Stomach (tissue), 9 donors: ENCODE data around the gene RAX2. TPM values are rescaled to one million over a fixed set of nuclear protein-coding genes. Genes with fewer than 3 reads are reported as not detected.

ENCODE experiments used
- DNase-seq, 2 donors: peaks; one replicate each; pipeline versions ENCODE4 v3.0.0 to v3.0.0-alpha.2; 2013 to 2019
- H3K27ac ChIP-seq, 5 donors: fragments of 200-600 bp in 4 of 5; sonication (generic) in 4 of 5; one replicate each; pipeline ENCODE4 v1.5.1; 2013 to 2019; ENCODE audit warnings: mild to moderate bottlenecking in 1 of 5, moderate library complexity in 1 of 5
- H3K27me3 ChIP-seq, 3 donors: fragments of 200-600 bp; sonication (generic); one replicate each; pipeline ENCODE4 v1.5.1; 2017 to 2019; ENCODE audit warnings: mixed run types in 1 of 3
- H3K36me3 ChIP-seq, 4 donors: fragments of 200-600 bp; sonication (generic); 1 replicate in 3 of 4; 2 replicates in 1 of 4; pipeline ENCODE4 v1.5.1; 2016 to 2019
- H3K4me1 ChIP-seq, 4 donors: fragments of 200-600 bp; sonication (generic); one replicate each; pipeline ENCODE4 v1.5.1; 2016 to 2019
- H3K4me3 ChIP-seq, 4 donors: fragments of 200-600 bp; sonication (generic) in 3 of 4; one replicate each; pipeline ENCODE4 v1.5.1; 2016 to 2019; ENCODE audit warnings: mild to moderate bottlenecking in 1 of 4
- H3K9me3 ChIP-seq, 4 donors: fragments of 200-600 bp; sonication (generic); one replicate each; pipeline ENCODE4 v1.5.1; 2016 to 2019
- CTCF ChIP-seq, 7 experiments: fragments of 450-650 bp in 4 of 7; fragments of 200-600 bp in 3 of 7; sonication (generic) in 3 of 7; IDR thresholded peaks; one replicate each; pipeline ENCODE4 v1.5.1; 2016 to 2019; ENCODE audit warnings: antibody characterized with exemption in 7 of 7, control low read depth in 2 of 7, mild to moderate bottlenecking in 1 of 7
- EP300 ChIP-seq: sonication (generic); formaldehyde crosslinking; IDR thresholded peaks from one replicate; pipeline ENCODE4 v1.6.1; 2017; ENCODE audit warnings: antibody characterized with exemption
- POLR2A ChIP-seq, 4 donors: fragments of 450-650 bp; IDR thresholded peaks; one replicate each; pipeline ENCODE4 v1.6.1; 2016; ENCODE audit warnings: antibody characterized with exemption in 4 of 4, control low read depth in 2 of 4, mild to moderate bottlenecking in 1 of 4, moderate library complexity in 1 of 4
- POLR2AphosphoS5 ChIP-seq, 3 donors: sonication (generic); formaldehyde crosslinking; IDR thresholded peaks; one replicate each; pipeline ENCODE4 v1.6.1; 2016; ENCODE audit warnings: antibody characterized with exemption in 3 of 3
- WGBS, 5 donors: extraction: QIAGEN DNeasy Blood & Tissue Kit in 3 of 5; methylation state at CpG; one replicate each; pipeline versions ENCODE4 v1.1.5 to v1.1.7; 2013 to 2018; 5-methylcytosine and 5-hydroxymethylcytosine counted together
- intact Hi-C: fragments of 100-400 bp; cut with DNase I; formaldehyde crosslinking; loops from one replicate; pipeline ENCODE4 v1.15.1; 2023; ENCODE audit warnings: low total_unique reads
- polyA plus RNA-seq, 3 donors: library from polyadenylated mRNA; stranded (reverse); fragments of 200-250 nt; gene quantifications; one replicate each; pipeline ENCODE4 v1.2.3, GENCODE V29; 2013
- total RNA-seq, 5 donors: library from RNA; depleted of rRNA; stranded (reverse); fragments of >200 nt; gene quantifications; one replicate each; pipeline versions ENCODE4 v1.1.0 to v1.2.3, GENCODE V29; 2014 to 2016
- donor health status: healthy with polysubstance abuse.
- donor health status: Bipolar disorder and iron deficiency.
- donor health status: healthy.

RAX2 gene
- total and polyA plus RNA-seq, 8 donors: not detected

- H3K27ac ChIP-seq: no peak overlapping the region
- peaks cover 0 to 23% (median 7%) of the 10 kb centered on the region in 4 donors for H3K4me1 ChIP-seq
- TF ChIP-seq POLR2A (IDR thresholded peaks at IDR 0.05) (no peak), POLR2AphosphoS5 (IDR thresholded peaks at IDR 0.05) (no peak), CTCF (IDR thresholded peaks at IDR 0.05) (no peak), EP300 (no peak)
- no peaks in the 10 kb centered on the region for H3K9me3 ChIP-seq
- H3K36me3 ChIP-seq: no peaks in the 10 kb centered on the region
- H3K4me3 ChIP-seq: no peak overlapping the region
- peaks cover 0 to 27% (median 9%) of the 10 kb centered on the region in 3 donors for H3K27me3 ChIP-seq
- DNase-seq: peak in 1 of 2 donors; percentile 30
- intact Hi-C loops: no loop called here
- 70 to 83% (median 72%) methylated on average over 30 to 33 of the region's 33 CpGs for WGBS, 5 donors
Observed at GRCh38 chr19:3808420-3809143, 36.6 kb upstream of the RAX2 start.

GRCh38 chr19:3807574-3808354 is 35.7 kb upstream of the RAX2 start:
- no peak overlapping the region for H3K4me3 ChIP-seq
- H3K27ac ChIP-seq: no peak overlapping the region
- peaks cover 0 to 35% (median 16%) of the 10 kb centered on the region in 3 donors for H3K27me3 ChIP-seq
- H3K9me3 ChIP-seq: no peaks in the 10 kb centered on the region
- intact Hi-C loops: no loop called here
- peaks cover 0 to 14% (median under 1%) of the 10 kb centered on the region in 4 donors for H3K4me1 ChIP-seq
- no peak for DNase-seq
- TF ChIP-seq EP300 (no peak), POLR2AphosphoS5 (IDR thresholded peaks at IDR 0.05) (no peak), CTCF (IDR thresholded peaks at IDR 0.05) (no peak), POLR2A (IDR thresholded peaks at IDR 0.05) (no peak)
- H3K36me3 ChIP-seq: no peaks in the 10 kb centered on the region
- 92 to 97% (median 93%) methylated on average over 22 to 35 of the region's 35 CpGs for WGBS, 5 donors

- no peak overlapping the region for H3K4me3 ChIP-seq
- H3K27ac ChIP-seq: no peak overlapping the region
- intact Hi-C loops: no loop called here
- WGBS, 5 donors: 78 to 89% (median 84%) methylated on average over 12 to 19 of the region's 19 CpGs
- no peaks in the 10 kb centered on the region for H3K36me3 ChIP-seq
- peaks cover 0 to 8% (median 0%) of the 10 kb centered on the region in 4 donors for H3K4me1 ChIP-seq
- TF ChIP-seq CTCF (IDR thresholded peaks at IDR 0.05): no peak
- TF ChIP-seq EP300: no peak
- TF ChIP-seq POLR2AphosphoS5 (IDR thresholded peaks at IDR 0.05): no peak
- TF ChIP-seq POLR2A (IDR thresholded peaks at IDR 0.05): no peak
- H3K9me3 ChIP-seq: no peaks in the 10 kb centered on the region
- peaks cover 0 to 42% (median 21%) of the 10 kb centered on the region in 3 donors for H3K27me3 ChIP-seq
- DNase-seq: no peak
Observed at GRCh38 chr19:3807131-3807480, 35.1 kb upstream of the RAX2 start.

GRCh38 chr19:3805859-3806258 is 33.8 kb upstream of the RAX2 start:
- TF ChIP-seq EP300 (no peak), POLR2AphosphoS5 (IDR thresholded peaks at IDR 0.05) (no peak), POLR2A (IDR thresholded peaks at IDR 0.05) (no peak), CTCF (IDR thresholded peaks at IDR 0.05) (no peak)
- Histone ChIP-seq H3K27ac (no peak overlapping the region), H3K9me3 (no peaks in the 10 kb centered on the region), H3K4me1 (peaks cover 7 to 12% (median 10%) of the 10 kb centered on the region in 4 donors), H3K27me3 (peaks cover 0 to 45% (median 34%) of the 10 kb centered on the region in 3 donors), H3K4me3 (no peak overlapping the region), H3K36me3 (no peaks in the 10 kb centered on the region)
- WGBS, 5 donors: 80 to 91% (median 84%) methylated on average over 24 to 29 of the region's 29 CpGs
- no peak for DNase-seq
- intact Hi-C loops: no loop called here
